Testis (tissue), 2 donors: ENCODE data around the gene PTPA.

Experiments
- POLR2A ChIP-seq: fragments of 450-650 bp; IDR thresholded peaks from one replicate; pipeline ENCODE4 v1.6.1; 2017; ENCODE audit warnings: antibody characterized with exemption, mild to moderate bottlenecking, moderate library complexity
- TF ChIP-seq, protein P1 (sequence below), 3 experiments: fragments of 450-650 bp in 2 of 3; fragments of 200-600 bp in 1 of 3; sonication (generic) in 1 of 3; IDR thresholded peaks; one replicate each; pipeline ENCODE4 v1.5.1; 2016 to 2019; ENCODE audit warnings: antibody characterized with exemption in 3 of 3, mild to moderate bottlenecking in 2 of 3, moderate library complexity in 1 of 3

DNA sequence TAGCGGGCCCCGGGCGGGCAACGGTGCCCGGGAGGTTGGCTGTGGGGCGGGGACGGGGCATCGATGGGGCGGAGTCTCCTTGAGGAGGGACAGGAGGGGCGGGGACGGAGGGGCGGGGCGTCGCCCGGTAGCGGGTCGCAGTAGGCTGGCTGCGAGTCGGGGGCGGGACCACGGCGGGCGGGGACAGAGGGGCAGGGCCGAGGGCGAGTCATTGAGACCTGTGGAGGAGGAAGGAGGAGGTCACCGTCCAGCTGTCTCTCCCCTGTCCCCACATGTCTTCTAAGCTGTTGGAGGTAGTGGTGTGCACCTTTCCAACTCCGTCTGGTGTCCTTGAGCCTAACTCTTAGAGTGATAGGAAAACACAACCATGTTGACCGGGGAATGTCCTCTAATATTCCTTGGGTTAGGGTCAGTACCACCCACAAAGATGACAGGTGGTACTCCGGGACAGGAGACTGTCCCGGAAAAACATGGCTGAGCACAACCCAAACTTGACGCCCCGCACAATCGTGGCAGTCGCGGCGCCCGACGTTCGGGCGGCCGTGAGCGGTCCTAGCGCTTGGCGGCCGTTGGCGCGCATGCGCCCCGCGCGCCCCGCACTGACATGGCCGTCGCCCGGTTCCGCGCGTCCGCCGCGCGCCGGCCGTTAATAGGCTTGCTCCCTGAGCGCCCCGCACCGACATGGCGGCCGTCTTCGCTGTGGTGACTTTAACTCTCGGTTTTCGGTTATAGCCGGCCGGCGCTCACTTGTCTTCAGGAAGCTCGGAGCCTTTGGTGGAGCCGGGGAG, at the start of gene PTPA, which contains the start of gene CRAT:
- TF ChIP-seq POLR2A = peak; percentile 92
- TF ChIP-seq, protein P1, sequence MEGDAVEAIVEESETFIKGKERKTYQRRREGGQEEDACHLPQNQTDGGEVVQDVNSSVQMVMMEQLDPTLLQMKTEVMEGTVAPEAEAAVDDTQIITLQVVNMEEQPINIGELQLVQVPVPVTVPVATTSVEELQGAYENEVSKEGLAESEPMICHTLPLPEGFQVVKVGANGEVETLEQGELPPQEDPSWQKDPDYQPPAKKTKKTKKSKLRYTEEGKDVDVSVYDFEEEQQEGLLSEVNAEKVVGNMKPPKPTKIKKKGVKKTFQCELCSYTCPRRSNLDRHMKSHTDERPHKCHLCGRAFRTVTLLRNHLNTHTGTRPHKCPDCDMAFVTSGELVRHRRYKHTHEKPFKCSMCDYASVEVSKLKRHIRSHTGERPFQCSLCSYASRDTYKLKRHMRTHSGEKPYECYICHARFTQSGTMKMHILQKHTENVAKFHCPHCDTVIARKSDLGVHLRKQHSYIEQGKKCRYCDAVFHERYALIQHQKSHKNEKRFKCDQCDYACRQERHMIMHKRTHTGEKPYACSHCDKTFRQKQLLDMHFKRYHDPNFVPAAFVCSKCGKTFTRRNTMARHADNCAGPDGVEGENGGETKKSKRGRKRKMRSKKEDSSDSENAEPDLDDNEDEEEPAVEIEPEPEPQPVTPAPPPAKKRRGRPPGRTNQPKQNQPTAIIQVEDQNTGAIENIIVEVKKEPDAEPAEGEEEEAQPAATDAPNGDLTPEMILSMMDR (IDR thresholded peaks at IDR 0.05) = peak in 1 of 3 experiments; percentile 17
